Psoas muscle (tissue), 8 donors: ENCODE measurements around the gene ARHGAP11A. TPM values are rescaled to one million over a fixed set of nuclear protein-coding genes. Genes with fewer than 3 reads are reported as not detected.
A peak's percentile ranks its signal among the peaks of the same experiment; 100 is the strongest.

Source experiments
- ATAC-seq, 4 donors: fragments of 200-7000 bp; cut with Tn5 transposase; one replicate each; pipeline ENCODE4 v1.9.1; 2020; ENCODE audit warnings: moderate library complexity in 3 of 4, mild to moderate bottlenecking in 2 of 4
- DNase-seq, 2 donors: peaks; one replicate each; pipeline ENCODE4 v3.0.0-alpha.2; 2020
- H3K27ac ChIP-seq: fragments of 200-600 bp; one replicate; pipeline ENCODE4 v1.8.0; 2022
- H3K27me3 ChIP-seq, 3 donors: fragments of 200-600 bp in 1 of 3; one replicate each; pipeline versions ENCODE4 v1.6.1 to v1.8.0; 2013 to 2022; ENCODE audit warnings: low read length in 2 of 3, mild to moderate bottlenecking in 2 of 3, moderate library complexity in 1 of 3; ENCODE audit not compliant: insufficient read depth in 3 of 3
- H3K36me3 ChIP-seq, 2 donors: fragments of 200-600 bp in 1 of 2; one replicate each; pipeline versions ENCODE4 v1.6.1 to v1.8.0; 2013 to 2022; ENCODE audit warnings: low read depth in 1 of 2, mild to moderate bottlenecking in 1 of 2, moderate library complexity in 1 of 2; ENCODE audit not compliant: insufficient read depth in 1 of 2
- H3K4me1 ChIP-seq: fragments of 200-600 bp; one replicate; pipeline ENCODE4 v1.8.0; 2022
- H3K4me3 ChIP-seq: fragments of 200-600 bp; one replicate; pipeline ENCODE4 v1.8.0; 2022; ENCODE audit warnings: mild to moderate bottlenecking
- H3K9me3 ChIP-seq: fragments of 200-600 bp; one replicate; pipeline ENCODE4 v1.8.0; 2022
- WGBS, 3 donors: extraction: QIAGEN DNeasy Blood & Tissue Kit; methylation state at CpG; one replicate each; pipeline versions ENCODE4 v1.1.6 to v1.1.7; 2013; 5-methylcytosine and 5-hydroxymethylcytosine counted together
- intact Hi-C, 2 donors: fragments of 100-400 bp; cut with DNase I; formaldehyde crosslinking; loops; one replicate each; pipeline versions ENCODE4 v1.11.0 to v1.14.2; 2022
- polyA plus RNA-seq, 3 donors: library from polyadenylated mRNA; stranded (reverse); fragments of 200-250 nt; gene quantifications; one replicate each; pipeline ENCODE4 v1.2.3, GENCODE V29; 2013
- total RNA-seq, 4 donors: library from RNA; stranded (reverse); fragmentation: NEBNext Ultra II Directional in 2 of 4; extraction: Animal tissue kit (Norgen Biotek cat#: 25700) in 2 of 4; gene quantifications; one replicate each; pipeline versions ENCODE4 v1.2.1 to v1.2.4, GENCODE V29; 2021 to 2023
- TF ChIP-seq, protein P1 (sequence below): fragments of 200-600 bp; IDR thresholded peaks from one replicate; pipeline ENCODE4 v1.8.0; 2022; ENCODE audit warnings: antibody characterized with exemption
- donor health status: healthy with polysubstance abuse.
- donor health status: DM: no; HTN: no; CAD: no; lungs with moderate emphysema.
- donor health status: Bipolar disorder and iron deficiency.
- donor health status: healthy.
- donor health status: DM: yes; HTN: yes; CAD: no.
- donor health status: DM: no; HTN: no; CAD: no.
- donor health status: DM: no; HTN: no; CAD: no.
- donor health status: DM: yes; HTN: yes; CAD: no.

Gene ARHGAP11A
- total and polyA plus RNA-seq, 7 donors: 0.41 to 2.8 (median 1.6) TPM

DNA sequence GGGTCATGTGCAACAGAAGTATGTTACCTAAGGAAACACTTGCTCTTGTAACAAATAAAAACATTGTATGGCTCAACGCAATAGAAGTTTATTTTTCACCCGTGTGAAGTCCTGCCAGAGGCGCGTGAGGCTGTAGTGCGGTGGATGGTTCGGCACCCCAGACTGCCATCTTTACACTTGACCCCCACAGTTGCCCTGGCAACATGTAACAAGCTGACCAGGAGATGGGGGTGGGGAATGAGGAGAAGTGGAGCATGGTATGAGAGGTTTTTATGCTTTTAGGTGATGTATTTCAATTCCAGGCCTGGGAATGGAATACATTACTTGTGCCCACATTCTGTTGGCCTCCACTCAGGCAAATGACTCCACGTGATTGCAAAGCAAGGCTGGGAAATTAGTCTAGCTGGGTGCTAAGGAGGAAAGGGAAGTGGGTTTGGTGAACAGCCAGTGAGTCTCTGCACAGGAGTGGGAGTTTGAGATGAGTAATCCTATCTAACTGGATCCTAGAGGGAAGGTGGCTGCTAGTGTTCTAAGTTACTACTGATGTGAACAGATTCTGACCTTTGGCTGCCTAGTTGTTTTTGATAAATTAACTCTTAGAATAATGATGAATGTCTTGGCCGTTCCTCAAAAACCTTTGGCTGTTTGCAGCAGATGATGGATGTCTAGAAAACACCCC is 68.7 kb downstream of the ARHGAP11A start:
- H3K27ac ChIP-seq: no peak overlapping the region
- TF ChIP-seq, protein P1, sequence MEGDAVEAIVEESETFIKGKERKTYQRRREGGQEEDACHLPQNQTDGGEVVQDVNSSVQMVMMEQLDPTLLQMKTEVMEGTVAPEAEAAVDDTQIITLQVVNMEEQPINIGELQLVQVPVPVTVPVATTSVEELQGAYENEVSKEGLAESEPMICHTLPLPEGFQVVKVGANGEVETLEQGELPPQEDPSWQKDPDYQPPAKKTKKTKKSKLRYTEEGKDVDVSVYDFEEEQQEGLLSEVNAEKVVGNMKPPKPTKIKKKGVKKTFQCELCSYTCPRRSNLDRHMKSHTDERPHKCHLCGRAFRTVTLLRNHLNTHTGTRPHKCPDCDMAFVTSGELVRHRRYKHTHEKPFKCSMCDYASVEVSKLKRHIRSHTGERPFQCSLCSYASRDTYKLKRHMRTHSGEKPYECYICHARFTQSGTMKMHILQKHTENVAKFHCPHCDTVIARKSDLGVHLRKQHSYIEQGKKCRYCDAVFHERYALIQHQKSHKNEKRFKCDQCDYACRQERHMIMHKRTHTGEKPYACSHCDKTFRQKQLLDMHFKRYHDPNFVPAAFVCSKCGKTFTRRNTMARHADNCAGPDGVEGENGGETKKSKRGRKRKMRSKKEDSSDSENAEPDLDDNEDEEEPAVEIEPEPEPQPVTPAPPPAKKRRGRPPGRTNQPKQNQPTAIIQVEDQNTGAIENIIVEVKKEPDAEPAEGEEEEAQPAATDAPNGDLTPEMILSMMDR: no peak
- WGBS, 3 donors: 78 to 80% (median 79%) methylated on average over 8 of the region's 8 CpGs
- ATAC-seq: no peak
- intact Hi-C loops: no loop called here
- DNase-seq: no peak
- no peaks in the 10 kb centered on the region for H3K4me1 ChIP-seq
- H3K36me3 ChIP-seq: no peaks in the 10 kb centered on the region
- no peaks in the 10 kb centered on the region for H3K9me3 ChIP-seq
- peaks cover 0 to 1% (median 0%) of the 10 kb centered on the region in 3 donors for H3K27me3 ChIP-seq
- H3K4me3 ChIP-seq: no peak overlapping the region

DNA sequence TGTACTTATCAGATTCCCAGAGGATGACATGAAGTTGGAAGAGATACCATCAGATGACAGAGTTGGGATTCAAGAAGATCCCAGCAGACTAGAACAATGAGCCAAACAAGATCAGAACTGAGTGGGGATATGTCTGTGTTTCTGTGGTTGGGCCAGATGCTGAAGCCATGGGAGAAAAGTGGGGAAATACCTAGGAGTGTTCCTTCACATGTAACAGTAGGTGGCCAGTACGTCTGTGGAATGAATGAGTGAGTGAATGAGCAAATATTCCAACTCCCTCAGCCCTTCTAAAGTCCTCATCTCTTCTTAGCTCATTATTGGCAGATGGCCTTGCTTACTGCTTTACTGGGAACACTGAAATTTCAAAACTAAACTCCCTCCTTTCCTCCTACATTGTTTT is 70.3 kb downstream of the ARHGAP11A start:
- 57 to 71% (median 57%) methylated on average over 1 of the region's 1 CpG for WGBS, 3 donors
- peak in 1 of 4 donors; percentile 46 for ATAC-seq
- H3K9me3 ChIP-seq: no peaks in the 10 kb centered on the region
- no peaks in the 10 kb centered on the region for H3K4me1 ChIP-seq
- no peak overlapping the region for H3K27ac ChIP-seq
- no peaks in the 10 kb centered on the region for H3K36me3 ChIP-seq
- TF ChIP-seq, protein P1: no peak
- no peak overlapping the region for H3K4me3 ChIP-seq
- intact Hi-C loops: no loop called here
- peaks cover 0 to 1% (median 0%) of the 10 kb centered on the region in 3 donors for H3K27me3 ChIP-seq
- no peak for DNase-seq

DNA sequence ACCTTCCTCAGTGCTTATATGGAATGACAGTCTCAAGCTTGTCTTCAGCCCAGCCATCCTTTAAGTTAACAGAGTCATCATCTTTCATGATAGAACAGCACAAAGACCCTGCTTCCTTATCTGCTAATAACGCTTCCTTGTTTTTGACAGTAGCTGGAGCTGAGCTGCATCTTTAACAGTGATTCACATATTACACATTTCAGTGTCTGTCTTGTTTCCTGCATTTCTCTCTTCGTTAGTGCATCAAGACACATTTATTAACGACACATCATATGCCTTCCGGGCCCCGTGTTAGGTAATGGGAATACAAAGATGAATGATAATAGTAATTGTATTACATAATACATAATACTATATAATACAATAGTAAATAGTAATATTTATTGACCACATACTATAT is 72.3 kb downstream of the ARHGAP11A start:
- TF ChIP-seq, protein P1: no peak
- ATAC-seq (no peak), DNase-seq (no peak)
- H3K4me1 ChIP-seq: no peaks in the 10 kb centered on the region
- H3K4me3 ChIP-seq: no peak overlapping the region
- 83 to 94% (median 92%) methylated on average over 5 of the region's 5 CpGs for WGBS, 3 donors
- peaks cover 0 to 1% (median 0%) of the 10 kb centered on the region in 3 donors for H3K27me3 ChIP-seq
- no peaks in the 10 kb centered on the region for H3K36me3 ChIP-seq
- no peaks in the 10 kb centered on the region for H3K9me3 ChIP-seq
- H3K27ac ChIP-seq: no peak overlapping the region
- intact Hi-C loops: no loop called here

DNA sequence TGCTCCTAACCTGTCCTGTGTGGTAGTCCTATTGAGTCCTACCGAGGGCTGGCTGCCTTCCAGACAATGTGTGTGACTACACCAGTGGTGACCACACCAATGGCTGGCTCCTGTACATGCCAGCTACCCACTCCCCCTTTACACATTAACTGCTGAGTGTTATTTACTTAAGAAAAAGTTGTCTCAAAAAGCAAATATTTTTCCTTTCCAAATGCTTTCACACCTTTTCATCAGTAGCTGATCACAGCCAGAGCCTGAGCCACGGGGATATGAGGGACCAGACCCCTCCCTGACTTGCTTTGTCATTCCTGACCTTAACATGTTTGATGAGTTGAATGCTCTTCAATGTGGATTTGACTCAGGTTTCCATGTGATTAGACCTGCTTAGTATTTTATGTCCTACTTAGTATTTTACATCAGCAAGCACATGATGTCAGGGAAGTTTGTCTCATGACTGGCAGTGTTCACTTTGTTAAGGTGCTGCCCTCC is 72.9 kb downstream of the ARHGAP11A start:
- Histone ChIP-seq H3K4me1 (no peaks in the 10 kb centered on the region), H3K9me3 (no peaks in the 10 kb centered on the region), H3K27me3 (peaks cover 0 to 1% (median 0%) of the 10 kb centered on the region in 3 donors), H3K27ac (no peak overlapping the region), H3K4me3 (no peak overlapping the region), H3K36me3 (no peaks in the 10 kb centered on the region)
- TF ChIP-seq, protein P1: no peak
- ATAC-seq: no peak
- DNase-seq: no peak
- intact Hi-C loops: no loop called here
- WGBS, 3 donors: 46 to 62% (median 56%) methylated on average over 2 of the region's 2 CpGs

Other genes with a start within 250 kb of the ARHGAP11A start
- under 1 TPM in 2 of 4 donors, not detected in 2; 0.22 to 0.30 TPM for gene GOLGA8K, start 212.2 kb upstream of the ARHGAP11A start, total RNA-seq
- under 1 TPM; 0.03 to 0.07 (median 0.03) TPM for gene GOLGA8K, start 212.2 kb upstream of the ARHGAP11A start, polyA plus RNA-seq
- gene GOLGA8O, start 159.9 kb upstream of the ARHGAP11A start, total RNA-seq: 1 to 10 TPM in 1 of 4 donors, under 1 TPM in 2, not detected in 1; 0.32 to 1.4 (median 0.48) TPM
- gene GOLGA8O, start 159.9 kb upstream of the ARHGAP11A start, polyA plus RNA-seq: under 1 TPM; 0.05 to 0.08 (median 0.07) TPM
- gene GOLGA8N, start 22.0 kb upstream of the ARHGAP11A start, total RNA-seq: 1 to 10 TPM; 2.3 to 3.0 (median 2.8) TPM
- gene GOLGA8N, start 22.0 kb upstream of the ARHGAP11A start, polyA plus RNA-seq: 1 to 10 TPM; 1.1 TPM
- gene SCG5, start 26.2 kb downstream of the ARHGAP11A start, total RNA-seq: under 1 TPM in 1 of 4 donors, not detected in 3; 0.21 TPM
- under 1 TPM; 0.15 to 0.86 (median 0.52) TPM for gene SCG5, start 26.2 kb downstream of the ARHGAP11A start, polyA plus RNA-seq
- 1 to 10 TPM in 3 of 4 donors, under 1 TPM in 1; 0.60 to 4.5 (median 1.7) TPM for gene GREM1, start 102.5 kb downstream of the ARHGAP11A start, total RNA-seq
- 1 to 10 TPM in 1 of 3 donors, under 1 TPM in 2; 0.09 to 3.4 (median 0.68) TPM for gene GREM1, start 102.5 kb downstream of the ARHGAP11A start, polyA plus RNA-seq